PFSK-1 (cell line): Measurements from ENCODE around the gene CAMSAP1.

Experiments used
- FOXP2 ChIP-seq: optimal IDR thresholded peaks from 2 replicates; pipeline ENCODE3; 2011; ENCODE audit warnings: borderline replicate concordance, control low read depth, inconsistent platforms; ENCODE audit not compliant: insufficient read depth; ENCODE audit errors: extremely low read length, extremely low read depth
- POLR2AphosphoS5 ChIP-seq: IDR thresholded peaks from 2 replicates; pipeline ENCODE4 v1.6.1; 2012; ENCODE audit warnings: low read depth, mild to moderate bottlenecking, control low read depth, low read length, moderate library complexity
- REST ChIP-seq, 2 experiments: IDR thresholded peaks; 2 replicates each; pipeline versions ENCODE4 v1.6.1 to v1.8.0; 2011 to 2012; ENCODE audit warnings: low read depth in 2 of 2, low read length in 2 of 2, control low read depth in 1 of 2, inconsistent platforms in 1 of 2, mild to moderate bottlenecking in 1 of 2, moderate library complexity in 1 of 2; ENCODE audit not compliant: insufficient read depth in 1 of 2
- SIN3A ChIP-seq: IDR thresholded peaks from 2 replicates; pipeline ENCODE4 v1.6.1; 2012; ENCODE audit warnings: mild to moderate bottlenecking, low read length, moderate library complexity, borderline replicate concordance; ENCODE audit not compliant: insufficient read depth
- TAF1 ChIP-seq: IDR thresholded peaks from 2 replicates; pipeline ENCODE4 v1.6.1; 2012; ENCODE audit warnings: low read length, control low read depth, borderline replicate concordance; ENCODE audit not compliant: insufficient read depth

CAMSAP1 gene

GRCh38 chr9:135825435-135826187 is 81.7 kb downstream of the CAMSAP1 start:
- no peak for TF ChIP-seq REST (IDR thresholded peaks at IDR 0.05; ENCODE audit: insufficient read depth in 1 of 2, low read depth in 2 of 2, low read length in 2 of 2)
- TF ChIP-seq TAF1, result no peak
- TF ChIP-seq POLR2AphosphoS5, result no peak
- no peak for TF ChIP-seq SIN3A
- TF ChIP-seq FOXP2, result no peak

- TF ChIP-seq REST (IDR thresholded peaks at IDR 0.05; ENCODE audit: insufficient read depth in 1 of 2, low read depth in 2 of 2, low read length in 2 of 2), result no peak
- no peak for TF ChIP-seq SIN3A
- no peak for TF ChIP-seq FOXP2
- TF ChIP-seq POLR2AphosphoS5, result no peak
- no peak for TF ChIP-seq TAF1
Observed at GRCh38 chr9:135823036-135823435, 84.3 kb downstream of the CAMSAP1 start.

- TF ChIP-seq TAF1 (no peak), SIN3A (no peak), FOXP2 (no peak), POLR2AphosphoS5 (no peak), REST (IDR thresholded peaks at IDR 0.05; ENCODE audit: insufficient read depth in 1 of 2, low read depth in 2 of 2, low read length in 2 of 2) (no peak)
Observed at GRCh38 chr9:135822374-135822755, 85.0 kb downstream of the CAMSAP1 start.

GRCh38 chr9:135821733-135822373 is 85.5 kb downstream of the CAMSAP1 start:
- TF ChIP-seq POLR2AphosphoS5 (no peak), FOXP2 (no peak), REST (IDR thresholded peaks at IDR 0.05; ENCODE audit: insufficient read depth in 1 of 2, low read depth in 2 of 2, low read length in 2 of 2) (no peak), TAF1 (no peak), SIN3A (no peak)
